Measurements from ENCODE around the gene UVRAG.
A peak's percentile ranks its signal among the peaks of the same experiment; 100 is the strongest.

UVRAG gene

DNA sequence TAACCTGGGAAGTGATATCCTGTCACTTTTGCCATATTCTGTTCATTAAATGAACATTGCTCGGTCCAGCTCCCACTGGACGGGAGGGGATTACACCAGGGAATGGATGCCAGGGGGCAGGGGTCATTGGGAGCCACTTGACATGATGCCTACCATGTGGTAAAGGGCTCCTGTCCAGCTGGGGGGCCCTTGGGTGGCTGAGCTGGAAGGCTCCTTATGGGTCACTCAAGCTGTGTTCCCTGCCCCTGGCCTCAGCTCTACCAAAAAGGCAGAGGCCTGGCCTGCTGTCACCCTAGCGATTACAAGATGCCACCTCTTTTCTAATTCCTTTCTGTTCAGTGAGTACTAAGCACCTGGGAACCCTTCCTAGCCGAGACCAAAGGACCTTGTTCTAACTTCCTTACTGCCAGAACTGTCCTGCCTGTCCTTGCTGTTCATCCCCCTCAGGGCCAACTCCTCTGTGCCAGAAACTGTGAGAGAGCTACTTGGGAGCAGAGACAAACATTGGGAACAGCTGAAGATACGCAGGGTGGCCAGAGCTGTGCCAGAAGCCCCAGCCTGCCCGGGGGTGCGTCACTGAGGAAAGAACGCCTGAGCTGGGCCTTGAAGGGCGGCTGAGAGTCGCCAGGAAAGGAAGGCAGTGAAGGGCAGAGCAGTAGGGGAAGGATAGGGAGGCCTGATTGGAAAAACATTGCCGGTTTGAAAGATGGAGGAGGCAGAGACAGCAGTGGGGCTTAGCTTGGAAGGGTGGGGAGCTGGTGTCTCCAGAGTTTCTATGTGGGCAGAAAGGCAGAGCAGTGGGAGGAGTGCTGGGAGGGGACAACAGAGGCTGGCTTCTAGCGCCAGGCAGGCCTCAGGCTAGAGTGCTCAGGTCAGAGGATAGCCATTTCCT lies 12.7 kb upstream of the UVRAG start:
- no peak for DNase-seq (ENCODE audit: insufficient read length, low spot score)
- no peak for TF ChIP-seq PAX5 (IDR thresholded peaks at IDR 0.05; ENCODE audit: insufficient read depth, low read length, severe bottlenecking)
- no peak for TF ChIP-seq POLR2AphosphoS5 (IDR thresholded peaks at IDR 0.05; ENCODE audit: low read depth, low read length)
- no peak for TF ChIP-seq POLR2A (IDR thresholded peaks at IDR 0.05; ENCODE audit: low read depth, low read length)
- TF ChIP-seq SPI1 (IDR thresholded peaks at IDR 0.05; ENCODE audit: low read depth, low read length): no peak
- TF ChIP-seq POU2F2 (IDR thresholded peaks at IDR 0.05; ENCODE audit: low read depth, low read length): no peak
- no peak for TF ChIP-seq TAF1 (IDR thresholded peaks at IDR 0.05; ENCODE audit: low read depth, low read length)
- FAIRE-seq: no peak

DNA sequence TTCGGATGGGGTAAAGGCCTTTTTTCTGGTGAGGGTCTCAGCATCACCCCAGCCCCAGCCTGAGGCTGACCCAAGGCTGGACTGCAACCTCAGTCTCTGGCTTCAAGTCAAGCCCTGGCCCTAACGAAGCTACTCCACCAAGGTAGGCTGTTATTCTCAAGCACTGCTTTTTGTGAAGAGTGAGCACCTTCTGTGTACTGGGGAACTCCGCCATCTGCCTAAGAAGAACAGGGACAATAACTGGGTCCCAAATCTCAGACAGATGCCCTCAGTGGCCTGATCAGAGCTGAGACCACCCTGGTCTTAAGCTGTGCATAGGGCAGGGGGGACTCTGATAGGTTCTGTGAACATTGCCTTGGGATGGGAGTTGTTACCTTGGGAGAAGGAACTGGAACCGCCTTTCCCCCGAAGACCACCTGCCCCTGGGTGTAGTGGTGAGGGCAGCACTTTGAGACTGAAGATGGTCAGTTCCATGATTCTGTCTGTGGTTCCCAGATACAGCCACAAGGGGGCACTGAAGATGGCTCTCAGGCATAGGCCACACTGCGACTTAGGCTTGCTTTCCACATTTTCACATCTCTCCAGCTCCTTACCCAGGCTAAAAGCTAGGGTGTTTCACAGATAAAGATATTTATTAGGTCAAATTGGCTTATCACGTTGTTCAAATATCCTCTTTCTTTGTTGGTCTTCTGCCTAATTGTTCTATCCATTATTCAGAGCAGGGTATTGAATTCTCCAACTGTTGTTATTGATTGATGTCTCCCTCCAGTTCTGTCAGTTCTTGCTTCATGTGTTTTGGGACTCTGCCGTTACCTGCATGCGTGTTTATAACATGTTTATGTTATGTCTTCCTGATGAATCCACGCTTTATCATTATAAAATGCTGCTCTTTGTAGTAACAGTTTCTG lies 11.8 kb upstream of the UVRAG start:
- FAIRE-seq (peak; percentile 99), DNase-seq (ENCODE audit: insufficient read length, low spot score) (peak; percentile 52)
- no peak for TF ChIP-seq SPI1 (IDR thresholded peaks at IDR 0.05; ENCODE audit: low read depth, low read length)
- no peak for TF ChIP-seq POLR2A (IDR thresholded peaks at IDR 0.05; ENCODE audit: low read depth, low read length)
- TF ChIP-seq POU2F2 (IDR thresholded peaks at IDR 0.05; ENCODE audit: low read depth, low read length): no peak
- TF ChIP-seq POLR2AphosphoS5 (IDR thresholded peaks at IDR 0.05; ENCODE audit: low read depth, low read length): no peak
- TF ChIP-seq PAX5 (IDR thresholded peaks at IDR 0.05; ENCODE audit: insufficient read depth, low read length, severe bottlenecking): no peak
- no peak for TF ChIP-seq TAF1 (IDR thresholded peaks at IDR 0.05; ENCODE audit: low read depth, low read length)

DNA sequence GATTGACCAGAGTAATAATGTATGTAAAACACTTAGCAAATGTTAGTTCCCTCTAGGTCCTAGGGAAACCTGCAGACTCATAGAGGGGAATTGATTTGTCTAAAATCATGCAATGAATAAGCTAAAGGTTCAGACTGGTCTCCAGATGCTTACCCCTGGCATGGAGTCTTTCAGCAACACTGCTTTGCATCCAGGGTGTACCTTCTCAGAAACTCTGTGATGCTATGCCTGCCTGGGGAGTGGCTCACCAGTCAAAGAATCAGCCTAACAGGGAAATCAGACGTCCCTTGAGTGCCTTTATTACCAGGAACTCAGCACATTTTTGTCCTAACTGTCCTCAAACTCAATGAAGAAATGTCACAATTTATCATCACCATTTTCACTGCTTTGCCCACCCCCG lies 5.9 kb upstream of the UVRAG start:
- FAIRE-seq: no peak
- TF ChIP-seq POLR2A (IDR thresholded peaks at IDR 0.05; ENCODE audit: low read depth, low read length) (no peak), POLR2AphosphoS5 (IDR thresholded peaks at IDR 0.05; ENCODE audit: low read depth, low read length) (no peak), SPI1 (IDR thresholded peaks at IDR 0.05; ENCODE audit: low read depth, low read length) (no peak), POU2F2 (IDR thresholded peaks at IDR 0.05; ENCODE audit: low read depth, low read length) (no peak)
- DNase-seq (ENCODE audit: insufficient read length, low spot score): no peak

DNA sequence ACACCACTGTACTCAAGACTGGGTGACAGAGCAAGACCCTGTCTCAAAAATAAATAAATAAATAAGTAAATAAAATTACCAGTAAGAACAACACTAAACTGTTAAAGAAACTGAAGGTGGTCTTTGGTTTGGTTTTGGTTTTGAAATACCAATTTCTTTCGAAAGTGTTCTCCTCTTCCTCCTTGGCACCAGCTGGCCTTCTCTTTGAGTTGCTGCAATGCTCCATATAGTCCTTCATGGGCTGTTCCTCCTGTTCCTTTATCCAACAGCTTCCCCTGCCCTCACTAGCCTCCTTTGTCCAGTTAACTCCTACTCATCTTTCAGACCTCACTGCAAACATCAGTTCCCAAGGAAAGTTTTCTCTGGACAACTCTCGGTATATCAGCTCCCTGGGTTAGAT lies 5.0 kb upstream of the UVRAG start:
- TF ChIP-seq SPI1 (IDR thresholded peaks at IDR 0.05; ENCODE audit: low read depth, low read length) (no peak), TAF1 (IDR thresholded peaks at IDR 0.05; ENCODE audit: low read depth, low read length) (no peak), POLR2A (IDR thresholded peaks at IDR 0.05; ENCODE audit: low read depth, low read length) (no peak), POU2F2 (IDR thresholded peaks at IDR 0.05; ENCODE audit: low read depth, low read length) (no peak), PAX5 (IDR thresholded peaks at IDR 0.05; ENCODE audit: insufficient read depth, low read length, severe bottlenecking) (no peak), POLR2AphosphoS5 (IDR thresholded peaks at IDR 0.05; ENCODE audit: low read depth, low read length) (no peak)
- DNase-seq (ENCODE audit: insufficient read length, low spot score): no peak
- FAIRE-seq: peak; percentile 52

DNA sequence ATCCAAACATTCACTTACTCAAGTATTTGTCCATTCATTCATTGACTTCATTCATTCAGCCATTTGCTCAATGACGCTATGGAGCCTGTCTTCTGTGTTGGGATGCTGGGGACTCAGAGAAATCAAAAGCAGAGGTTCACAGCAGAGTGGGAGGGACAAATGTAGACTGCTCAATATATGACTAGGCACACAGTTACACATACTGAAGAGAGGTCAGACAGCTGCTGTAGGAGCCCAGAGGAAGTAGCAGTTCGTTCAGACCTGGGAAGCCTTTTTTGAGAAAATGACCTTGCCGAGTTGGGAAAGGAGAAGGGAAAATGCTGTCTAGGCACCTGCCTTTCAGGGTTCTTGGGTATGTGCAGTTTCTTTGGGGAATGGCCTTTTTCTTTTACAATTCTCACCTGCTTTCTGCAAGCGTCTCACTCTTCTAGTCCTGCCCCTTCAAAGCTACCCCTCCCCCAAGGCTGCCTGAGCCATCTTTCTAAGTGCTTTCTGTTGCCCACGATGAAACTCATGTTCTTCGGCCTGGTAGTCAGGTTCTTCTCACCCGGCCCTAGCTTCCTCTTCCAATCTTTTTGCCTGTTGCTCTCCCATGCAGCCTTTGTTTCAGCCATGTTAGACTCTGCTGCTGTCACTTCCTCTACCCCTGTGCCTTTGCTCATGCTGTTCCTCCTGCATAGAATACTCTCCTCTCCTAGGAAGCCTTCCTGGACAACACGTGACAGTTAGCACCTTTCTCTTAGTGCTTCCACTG lies 4.2 kb upstream of the UVRAG start:
- FAIRE-seq: no peak
- TF ChIP-seq TAF1 (IDR thresholded peaks at IDR 0.05; ENCODE audit: low read depth, low read length) (peak; percentile 56; the same call in 1 of the 2 replicates), POU2F2 (IDR thresholded peaks at IDR 0.05; ENCODE audit: low read depth, low read length) (no peak), POLR2AphosphoS5 (IDR thresholded peaks at IDR 0.05; ENCODE audit: low read depth, low read length) (peak; percentile 71), PAX5 (IDR thresholded peaks at IDR 0.05; ENCODE audit: insufficient read depth, low read length, severe bottlenecking) (no peak), POLR2A (IDR thresholded peaks at IDR 0.05; ENCODE audit: low read depth, low read length) (peak; percentile 59; the same call in 1 of the 2 replicates), SPI1 (IDR thresholded peaks at IDR 0.05; ENCODE audit: low read depth, low read length) (peak; percentile 55; the same call in 1 of the 2 replicates)
- no peak for DNase-seq (ENCODE audit: insufficient read length, low spot score)

DNA sequence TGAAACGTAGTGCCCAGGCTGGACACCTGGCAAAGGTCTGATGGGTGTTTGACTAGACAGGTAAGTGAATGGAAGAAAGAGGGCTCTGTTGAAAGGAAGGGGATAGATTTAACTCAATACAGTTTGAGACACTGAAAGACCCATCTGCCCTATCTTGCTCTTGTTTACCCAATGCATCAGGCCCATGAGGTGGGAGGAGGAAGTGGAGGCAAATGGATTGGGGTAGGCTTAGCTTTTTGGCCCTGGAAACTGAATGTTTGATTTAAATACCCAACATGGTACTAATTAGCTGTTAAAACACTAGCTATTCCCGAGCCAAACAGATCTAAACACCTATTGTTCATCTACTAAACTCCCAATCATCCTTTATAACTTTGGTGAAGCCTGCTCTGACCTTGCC lies 3.5 kb upstream of the UVRAG start:
- no peak for FAIRE-seq

DNA sequence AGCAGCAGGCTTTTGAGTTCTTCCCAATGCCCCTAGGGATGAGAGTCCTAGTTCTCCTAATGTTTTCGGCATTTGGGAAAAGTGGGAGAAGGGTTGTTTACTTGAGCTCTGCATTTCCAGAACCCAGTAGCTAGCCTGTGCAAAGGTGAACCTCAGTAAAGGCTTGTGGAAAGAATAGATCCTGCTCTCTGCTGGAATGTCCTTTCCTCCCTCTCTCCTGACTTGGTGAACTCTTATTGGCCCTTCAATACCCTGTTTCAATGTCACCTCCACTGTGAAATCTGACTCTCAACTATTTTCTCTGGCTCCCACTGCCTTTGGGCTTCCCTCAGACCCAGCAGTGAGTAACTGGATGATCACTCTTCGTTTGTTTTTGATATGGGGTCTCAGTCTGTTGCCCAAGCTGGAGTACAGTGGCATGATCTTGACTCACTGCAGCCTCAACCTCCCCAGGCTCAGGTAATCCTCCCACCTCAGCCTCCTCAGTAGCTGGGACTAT lies 2.4 kb upstream of the UVRAG start:
- no peak for DNase-seq (ENCODE audit: insufficient read length, low spot score)
- no peak for TF ChIP-seq PAX5 (IDR thresholded peaks at IDR 0.05; ENCODE audit: insufficient read depth, low read length, severe bottlenecking)
- no peak for FAIRE-seq

More for the DNA sequence above, 3.5 kb upstream of the UVRAG start:
- TF ChIP-seq SPI1 (IDR thresholded peaks at IDR 0.05; ENCODE audit: low read depth, low read length) (peak; percentile 43; the same call in 1 of the 2 replicates), POU2F2 (IDR thresholded peaks at IDR 0.05; ENCODE audit: low read depth, low read length) (no peak), TAF1 (IDR thresholded peaks at IDR 0.05; ENCODE audit: low read depth, low read length) (no peak)
- no peak for DNase-seq (ENCODE audit: insufficient read length, low spot score)

DNA sequence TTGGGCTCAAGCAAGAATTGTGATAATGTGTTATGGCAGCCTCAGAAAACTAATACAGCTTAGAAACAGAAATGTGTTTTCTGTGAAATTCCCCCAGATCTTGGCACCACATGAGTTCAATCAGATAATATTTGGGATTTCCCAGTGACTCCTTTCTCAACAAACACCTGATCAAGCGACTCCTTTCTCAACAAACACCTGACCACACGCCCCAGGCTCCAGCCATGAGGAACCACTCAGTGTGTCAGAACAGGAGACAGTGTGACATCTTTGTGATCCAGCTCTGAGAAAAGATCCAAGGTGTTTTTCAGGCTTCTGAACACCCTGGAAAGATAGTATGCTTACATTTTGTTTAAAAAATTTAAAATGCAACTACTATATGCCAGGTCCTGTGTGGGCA lies 1.9 kb upstream of the UVRAG start:
- TF ChIP-seq TAF1 (IDR thresholded peaks at IDR 0.05; ENCODE audit: low read depth, low read length) (peak; percentile 65; the same call in 1 of the 2 replicates), SPI1 (IDR thresholded peaks at IDR 0.05; ENCODE audit: low read depth, low read length) (no peak), PAX5 (IDR thresholded peaks at IDR 0.05; ENCODE audit: insufficient read depth, low read length, severe bottlenecking) (peak; percentile 44)
- FAIRE-seq: no peak

DNA sequence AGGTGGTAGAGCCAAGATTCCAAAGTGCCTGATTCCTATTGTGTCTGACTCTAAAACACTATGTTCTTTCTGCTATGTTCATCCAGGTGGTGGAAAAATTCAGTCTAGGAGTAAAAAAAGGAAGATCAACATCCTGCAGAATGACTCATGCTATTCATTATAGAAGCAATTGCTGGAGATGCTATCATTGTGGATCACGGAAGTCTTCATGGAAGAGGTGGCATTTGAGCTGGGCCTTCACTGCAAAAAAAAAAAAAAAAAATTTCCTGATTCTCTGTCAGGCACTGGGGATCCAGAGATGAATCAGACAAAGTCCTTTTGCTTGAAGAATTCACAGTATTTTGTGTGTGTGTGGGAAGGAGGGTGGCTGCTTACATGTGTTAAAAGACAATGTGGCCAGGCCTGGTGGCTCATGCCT lies 1.4 kb upstream of the UVRAG start:
- DNase-seq (ENCODE audit: insufficient read length, low spot score) (no peak), FAIRE-seq (no peak)
- TF ChIP-seq POU2F2 (IDR thresholded peaks at IDR 0.05; ENCODE audit: low read depth, low read length): no peak
- TF ChIP-seq POLR2AphosphoS5 (IDR thresholded peaks at IDR 0.05; ENCODE audit: low read depth, low read length): no peak
- no peak for TF ChIP-seq SPI1 (IDR thresholded peaks at IDR 0.05; ENCODE audit: low read depth, low read length)
- TF ChIP-seq POLR2A (IDR thresholded peaks at IDR 0.05; ENCODE audit: low read depth, low read length): no peak
- no peak for TF ChIP-seq PAX5 (IDR thresholded peaks at IDR 0.05; ENCODE audit: insufficient read depth, low read length, severe bottlenecking)
- TF ChIP-seq TAF1 (IDR thresholded peaks at IDR 0.05; ENCODE audit: low read depth, low read length): no peak

More for the DNA sequence above, 1.9 kb upstream of the UVRAG start:
- no peak for DNase-seq (ENCODE audit: insufficient read length, low spot score)

Data from GM12891 (cell line).